HEK293T (cell line): ENCODE measurements around the gene ZC3H12D.

Source experiments
- CTCF ChIA-PET: fragments of 350-600 bp; formaldehyde crosslinking; extraction: SDS; loops from one replicate; lab custom pipeline; 2021; ENCODE audit warnings: antibody characterized with exemption, inconsistent platforms; lab: Yijun Ruan, JAX
- POLR2A ChIA-PET: fragments of 350-600 bp; formaldehyde crosslinking; extraction: SDS; loops from one replicate; lab custom pipeline; 2020; ENCODE audit warnings: antibody characterized with exemption, inconsistent platforms; lab: Yijun Ruan, JAX
- DNase-seq: peaks from one replicate; pipeline ENCODE4 v3.0.0; 2012; ENCODE audit warnings: mixed read lengths; ENCODE audit errors: extremely low spot score
- ARNT ChIP-seq: fragments of 450-650 bp; IDR thresholded peaks from 2 replicates; pipeline ENCODE4 v1.6.1; 2017; ENCODE audit warnings: mild to moderate bottlenecking
- BHLHE40 ChIP-seq: fragments of 450-650 bp; IDR thresholded peaks from 2 replicates; pipeline ENCODE4 v1.6.1; 2016; ENCODE audit warnings: mild to moderate bottlenecking, moderate library complexity, borderline replicate concordance
- CTBP1 ChIP-seq: fragments of 450-650 bp; IDR thresholded peaks from 2 replicates; pipeline ENCODE4 v1.6.1; 2016; ENCODE audit warnings: borderline replicate concordance
- ELF4 ChIP-seq: fragments of 450-650 bp; IDR thresholded peaks from 2 replicates; pipeline ENCODE4 v1.6.1; 2017; ENCODE audit warnings: antibody characterized with exemption
- FOXA1 ChIP-seq: fragments of 450-650 bp; IDR thresholded peaks from 2 replicates; pipeline ENCODE4 v1.6.1; 2016; ENCODE audit warnings: mild to moderate bottlenecking
- FOXK2 ChIP-seq: fragments of 450-650 bp; IDR thresholded peaks from 2 replicates; pipeline ENCODE4 v1.6.1; 2016; ENCODE audit warnings: mild to moderate bottlenecking
- FOXM1 ChIP-seq: fragments of 450-650 bp; IDR thresholded peaks from 2 replicates; pipeline ENCODE4 v1.6.1; 2017; ENCODE audit warnings: mild to moderate bottlenecking, borderline replicate concordance
- HDGF ChIP-seq: fragments of 450-650 bp; IDR thresholded peaks from 2 replicates; pipeline ENCODE4 v1.6.1; 2017; ENCODE audit warnings: antibody characterized with exemption, borderline replicate concordance
- L3MBTL2 ChIP-seq: fragments of 450-650 bp; conservative IDR thresholded peaks from 2 replicates; pipeline ENCODE4 v1.6.1; 2016; ENCODE audit warnings: mild to moderate bottlenecking
- LEF1 ChIP-seq: fragments of 450-650 bp; IDR thresholded peaks from 2 replicates; pipeline ENCODE4 v1.6.1; 2017; ENCODE audit warnings: mild to moderate bottlenecking, borderline replicate concordance
- NFRKB ChIP-seq: fragments of 450-650 bp; IDR thresholded peaks from 2 replicates; pipeline ENCODE4 v1.6.1; 2016; ENCODE audit warnings: mild to moderate bottlenecking, moderate library complexity
- SP1 ChIP-seq: fragments of 450-650 bp; IDR thresholded peaks from 2 replicates; pipeline ENCODE4 v1.6.1; 2017
- SUZ12 ChIP-seq: fragments of 450-650 bp; IDR thresholded peaks from 2 replicates; pipeline ENCODE4 v1.6.1; 2016; ENCODE audit warnings: mild to moderate bottlenecking
- TARDBP ChIP-seq: fragments of 450-650 bp; IDR thresholded peaks from 2 replicates; pipeline ENCODE4 v1.6.1; 2016
- ZNF384 ChIP-seq: fragments of 450-650 bp; IDR thresholded peaks from 2 replicates; pipeline ENCODE4 v1.6.1; 2016
- TF ChIP-seq, protein P1 (sequence below): fragments of 450-650 bp; IDR thresholded peaks from 2 replicates; pipeline ENCODE4 v1.6.1; 2016

ZC3H12D gene

DNA sequence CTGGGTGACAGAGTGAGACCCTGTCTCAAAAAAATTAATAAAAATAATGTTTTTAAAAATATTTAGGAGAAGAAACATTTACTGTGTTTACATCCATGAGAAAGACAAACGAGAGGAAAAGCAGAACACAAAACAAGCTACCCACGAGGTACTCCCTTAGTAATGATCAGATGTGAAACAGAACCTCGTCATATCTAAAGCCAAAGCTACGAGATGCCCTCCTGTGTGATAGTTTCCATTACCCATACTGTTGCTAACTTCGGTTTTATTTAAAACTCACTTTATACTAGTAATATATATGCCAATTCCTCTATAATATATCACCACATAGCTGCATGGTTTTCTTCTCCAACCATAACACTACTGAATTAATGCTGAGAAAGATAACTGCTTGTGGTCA is 63.7 kb downstream of the ZC3H12D start:
- POLR2A ChIA-PET: no interaction called here
- CTCF ChIA-PET: interaction anchor here (1.1 kb wide), 1 partner anchor 11 kb away, joined by 5 read pairs; no protein-coding TSS in a partner anchor
- no peak for DNase-seq
- no peak for TF ChIP-seq FOXA1
- TF ChIP-seq CTBP1: no peak
- no peak for TF ChIP-seq FOXM1
- TF ChIP-seq HDGF: no peak
- no peak for TF ChIP-seq ARNT
- no peak for TF ChIP-seq SP1
- no peak for TF ChIP-seq SUZ12
- no peak for TF ChIP-seq ZNF384
- TF ChIP-seq ELF4: no peak
- TF ChIP-seq L3MBTL2: no peak

DNA sequence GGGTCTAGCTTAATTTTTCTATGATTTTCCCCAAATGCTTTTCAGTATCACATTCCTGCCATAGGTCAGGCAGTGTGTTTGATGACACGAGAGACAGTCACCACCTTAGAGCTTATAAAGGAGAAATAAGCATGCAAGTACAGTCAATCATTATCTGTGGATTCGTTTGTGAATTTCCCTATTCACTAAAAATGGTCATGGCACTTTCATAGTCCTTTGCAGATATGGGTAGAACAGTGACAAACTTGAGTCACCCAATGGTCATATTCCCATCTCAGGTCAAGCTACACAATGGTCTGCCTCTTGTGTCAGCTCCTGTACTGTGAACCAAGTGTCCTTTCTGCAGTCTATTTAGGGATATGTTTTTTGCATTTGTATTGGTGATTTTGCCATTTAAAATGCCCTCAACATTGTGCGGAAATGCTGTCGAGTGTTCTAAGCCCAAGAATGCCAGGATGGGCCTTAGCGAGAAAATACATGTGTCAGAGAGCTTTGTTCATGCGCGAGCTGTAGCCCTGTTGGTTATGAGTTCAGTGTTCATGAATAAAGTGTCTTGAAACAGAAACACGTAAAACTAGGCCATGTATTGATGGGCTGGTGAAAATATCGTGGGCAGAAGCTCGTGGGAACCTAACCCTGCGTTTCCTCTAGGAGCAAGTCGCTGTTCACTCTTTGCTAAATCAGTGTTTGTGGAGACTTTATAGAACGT is 65.0 kb downstream of the ZC3H12D start:
- DNase-seq: no peak
- POLR2A ChIA-PET: no interaction called here
- CTCF ChIA-PET: interaction anchor here (0.9 kb wide), 1 partner anchor 842 kb away, joined by 3 read pairs; no protein-coding TSS in a partner anchor
- TF ChIP-seq ELF4 (no peak), SP1 (no peak), TARDBP (no peak), HDGF (no peak), ARNT (no peak), CTBP1 (no peak), BHLHE40 (no peak), FOXK2 (no peak), FOXM1 (no peak), NFRKB (no peak), SUZ12 (no peak)
- TF ChIP-seq, protein P1, sequence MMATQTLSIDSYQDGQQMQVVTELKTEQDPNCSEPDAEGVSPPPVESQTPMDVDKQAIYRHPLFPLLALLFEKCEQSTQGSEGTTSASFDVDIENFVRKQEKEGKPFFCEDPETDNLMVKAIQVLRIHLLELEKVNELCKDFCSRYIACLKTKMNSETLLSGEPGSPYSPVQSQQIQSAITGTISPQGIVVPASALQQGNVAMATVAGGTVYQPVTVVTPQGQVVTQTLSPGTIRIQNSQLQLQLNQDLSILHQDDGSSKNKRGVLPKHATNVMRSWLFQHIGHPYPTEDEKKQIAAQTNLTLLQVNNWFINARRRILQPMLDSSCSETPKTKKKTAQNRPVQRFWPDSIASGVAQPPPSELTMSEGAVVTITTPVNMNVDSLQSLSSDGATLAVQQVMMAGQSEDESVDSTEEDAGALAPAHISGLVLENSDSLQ: no peak

DNA sequence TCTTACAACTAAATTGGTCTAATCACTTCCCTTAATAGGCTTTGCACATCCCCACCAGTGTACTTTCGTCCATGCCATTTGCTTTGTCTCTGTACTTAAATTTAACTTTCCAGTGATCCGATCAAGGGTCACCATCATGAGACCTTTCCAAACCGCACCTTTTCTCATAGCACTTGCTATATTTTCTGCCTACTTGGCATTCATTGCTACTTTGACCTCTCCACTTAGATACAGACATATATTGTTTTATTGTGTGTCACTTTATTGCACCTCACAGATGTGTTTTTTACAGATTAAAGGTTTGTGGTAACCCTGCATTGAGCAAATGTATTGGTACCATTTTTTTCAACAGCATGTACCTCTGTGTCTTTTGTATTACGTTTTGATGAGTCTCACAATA is 70.0 kb downstream of the ZC3H12D start:
- no peak for DNase-seq
- CTCF ChIA-PET: no interaction called here
- POLR2A ChIA-PET: no interaction called here
- TF ChIP-seq LEF1 (no peak), BHLHE40 (no peak), NFRKB (no peak), FOXA1 (no peak), FOXM1 (no peak), L3MBTL2 (no peak), CTBP1 (no peak), SUZ12 (no peak), ZNF384 (no peak), ARNT (no peak), TARDBP (no peak), FOXK2 (no peak), HDGF (no peak), ELF4 (no peak), SP1 (no peak)
- TF ChIP-seq, protein P1: no peak

DNA sequence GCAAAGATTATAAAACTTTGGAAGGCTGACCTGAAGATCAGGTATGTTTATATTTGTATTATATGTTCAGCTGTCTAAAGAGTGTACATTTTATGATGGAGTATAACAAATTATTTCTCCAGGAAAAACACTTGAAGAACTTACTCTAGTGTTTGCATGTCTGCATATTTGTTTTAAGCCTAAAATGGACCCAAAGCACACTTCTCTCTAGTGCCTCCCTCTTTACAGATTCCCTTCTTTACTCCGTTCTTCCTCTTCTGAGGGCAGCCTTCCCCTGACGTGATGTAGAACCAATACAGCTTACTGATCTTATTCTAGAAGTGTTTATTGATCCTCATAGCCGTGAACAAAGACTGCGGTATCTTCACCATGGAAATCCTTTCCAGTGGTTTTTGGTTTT is 70.8 kb downstream of the ZC3H12D start:
- ChIA-PET CTCF (no interaction called here), POLR2A (no interaction called here)
- no peak for DNase-seq
- TF ChIP-seq BHLHE40 (no peak), HDGF (no peak), ARNT (no peak), SP1 (no peak), NFRKB (no peak), FOXA1 (no peak), SUZ12 (no peak), TARDBP (no peak), FOXM1 (no peak), LEF1 (no peak), CTBP1 (no peak), ZNF384 (no peak), L3MBTL2 (no peak), ELF4 (no peak), FOXK2 (no peak)
- TF ChIP-seq, protein P1: no peak

DNA sequence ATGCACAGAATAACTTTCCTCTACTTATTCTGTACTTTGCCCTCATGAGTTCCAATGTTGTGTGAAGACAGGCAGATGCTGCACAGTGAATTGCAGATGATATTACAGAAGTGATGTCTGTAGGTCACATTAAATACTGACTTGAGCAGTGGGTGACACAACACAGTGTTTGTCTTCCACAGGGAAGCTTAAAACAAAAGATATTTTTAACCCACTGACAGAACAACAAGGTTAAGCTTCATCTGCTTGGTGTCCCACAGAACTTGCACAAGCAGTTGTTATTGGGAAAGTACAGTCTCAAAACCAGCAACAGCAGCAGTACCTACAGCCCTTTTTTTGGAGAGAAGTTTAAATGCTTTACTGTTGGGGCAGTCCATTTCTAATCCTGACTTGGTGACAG is 74.3 kb downstream of the ZC3H12D start:
- DNase-seq: no peak
- TF ChIP-seq TARDBP: no peak
- no peak for TF ChIP-seq HDGF
- TF ChIP-seq FOXA1: no peak
- TF ChIP-seq, protein P1: no peak
- no peak for TF ChIP-seq BHLHE40
- ChIA-PET CTCF (interaction anchor here (0.5 kb wide), 1 partner anchor 21 kb away, joined by 3 read pairs; no protein-coding TSS in a partner anchor), POLR2A (no interaction called here)

DNA sequence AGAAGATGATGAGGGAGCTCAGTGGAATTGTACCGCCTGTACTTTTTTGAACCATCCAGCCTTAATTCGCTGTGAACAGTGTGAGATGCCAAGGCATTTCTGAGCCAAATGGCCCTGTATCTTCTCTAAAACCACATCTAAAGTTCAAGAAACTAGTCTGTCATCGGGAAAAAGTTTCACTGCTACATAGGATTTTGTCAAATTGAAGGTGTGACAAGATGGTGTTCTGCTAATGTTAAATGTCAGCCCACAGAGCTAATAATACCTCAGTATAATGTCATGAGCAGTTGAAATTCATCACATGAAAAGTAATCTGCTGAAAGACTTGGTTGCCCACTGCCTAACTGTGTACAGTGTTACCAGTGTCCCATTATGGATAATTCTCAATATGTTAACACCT is 75.2 kb downstream of the ZC3H12D start:
- TF ChIP-seq CTBP1 (no peak), ARNT (no peak), FOXK2 (no peak), NFRKB (no peak), BHLHE40 (no peak), LEF1 (no peak), SP1 (no peak), SUZ12 (no peak), TARDBP (no peak)
- TF ChIP-seq, protein P1: no peak
- ChIA-PET POLR2A (no interaction called here), CTCF (no interaction called here)
- no peak for DNase-seq
